ENCODE measurements around the gene NMUR1.

DNA sequence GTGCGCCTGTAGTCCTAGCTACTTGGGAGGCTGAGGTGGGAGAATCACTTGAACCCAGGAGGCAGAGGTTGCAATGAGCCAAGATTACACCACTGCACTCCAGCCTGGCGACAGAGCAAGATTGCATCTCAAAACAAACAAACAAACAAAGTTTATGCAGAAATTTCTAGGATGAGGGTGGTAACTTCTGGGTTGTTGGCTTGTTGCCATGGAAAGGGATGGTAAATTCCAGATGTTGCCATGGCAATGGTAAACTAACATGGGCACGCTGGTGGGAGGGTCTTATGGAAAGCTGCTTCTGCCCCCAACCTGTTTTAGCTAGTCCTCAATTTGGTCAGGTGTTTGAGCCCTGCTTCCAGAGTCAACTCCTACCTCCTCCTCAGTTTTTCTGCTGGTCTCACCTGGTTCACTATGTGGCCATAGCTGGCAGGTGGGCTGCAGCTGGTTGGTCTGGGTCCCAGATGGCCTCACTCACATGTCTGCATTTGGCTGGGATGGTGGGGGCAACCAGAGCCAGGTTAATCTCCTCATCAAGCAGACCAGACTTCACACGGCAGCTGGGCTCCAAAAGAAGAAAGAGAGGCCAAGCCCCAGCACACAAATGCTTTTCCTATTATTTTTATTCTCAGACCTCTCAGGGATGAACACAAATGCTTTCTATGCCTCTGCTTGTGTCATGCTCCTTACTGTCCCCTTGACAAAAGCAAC, 35.8 kb upstream of the NMUR1 start:
- TF ChIP-seq, protein P1, sequence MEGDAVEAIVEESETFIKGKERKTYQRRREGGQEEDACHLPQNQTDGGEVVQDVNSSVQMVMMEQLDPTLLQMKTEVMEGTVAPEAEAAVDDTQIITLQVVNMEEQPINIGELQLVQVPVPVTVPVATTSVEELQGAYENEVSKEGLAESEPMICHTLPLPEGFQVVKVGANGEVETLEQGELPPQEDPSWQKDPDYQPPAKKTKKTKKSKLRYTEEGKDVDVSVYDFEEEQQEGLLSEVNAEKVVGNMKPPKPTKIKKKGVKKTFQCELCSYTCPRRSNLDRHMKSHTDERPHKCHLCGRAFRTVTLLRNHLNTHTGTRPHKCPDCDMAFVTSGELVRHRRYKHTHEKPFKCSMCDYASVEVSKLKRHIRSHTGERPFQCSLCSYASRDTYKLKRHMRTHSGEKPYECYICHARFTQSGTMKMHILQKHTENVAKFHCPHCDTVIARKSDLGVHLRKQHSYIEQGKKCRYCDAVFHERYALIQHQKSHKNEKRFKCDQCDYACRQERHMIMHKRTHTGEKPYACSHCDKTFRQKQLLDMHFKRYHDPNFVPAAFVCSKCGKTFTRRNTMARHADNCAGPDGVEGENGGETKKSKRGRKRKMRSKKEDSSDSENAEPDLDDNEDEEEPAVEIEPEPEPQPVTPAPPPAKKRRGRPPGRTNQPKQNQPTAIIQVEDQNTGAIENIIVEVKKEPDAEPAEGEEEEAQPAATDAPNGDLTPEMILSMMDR (tag by site-specific recombination; IDR thresholded peaks at IDR 0.05) = no peak
- no peak for TF ChIP-seq ATF2 (tag by site-specific recombination; IDR thresholded peaks at IDR 0.05; ENCODE audit: low read depth)
- no peak for TF ChIP-seq HOXC10 (CRISPR knock-in tag; IDR thresholded peaks at IDR 0.05)
- TF ChIP-seq KLF10 (tag by site-specific recombination; IDR thresholded peaks at IDR 0.05) = no peak
- no peak for TF ChIP-seq PATZ1 (tag by site-specific recombination; IDR thresholded peaks at IDR 0.05)
- TF ChIP-seq EGR2 (tag by site-specific recombination; IDR thresholded peaks at IDR 0.05; ENCODE audit: low read depth) = no peak
